DND-41 (cell line): ENCODE data around the gene FBXW8.

ENCODE experiments used
- ATAC-seq: fragments of 200-7000 bp; cut with Tn5 transposase; 3 replicates; pipeline ENCODE4 v1.9.1; 2021; ENCODE audit warnings: low read depth; ENCODE audit not compliant: insufficient read depth
- DNase-seq: peaks from one replicate; pipeline ENCODE4 v3.0.0-alpha.2; 2020
- H2AFZ ChIP-seq: 2 replicates; pipeline ENCODE4 v1.6.0; 2012; ENCODE audit warnings: low read depth, low read length
- H3K27ac ChIP-seq: 2 replicates; pipeline ENCODE4 v1.5.1; 2012; ENCODE audit warnings: low read length, inconsistent platforms
- H3K27me3 ChIP-seq: fragments of 200-600 bp; sonication (generic); 2 replicates; pipeline ENCODE4 v1.6.0; 2012; ENCODE audit warnings: low read length, mild to moderate bottlenecking, inconsistent platforms; ENCODE audit not compliant: insufficient read depth, poor library complexity
- H3K36me3 ChIP-seq: 2 replicates; pipeline ENCODE4 v1.5.1; 2012; ENCODE audit warnings: low read length, inconsistent platforms; ENCODE audit not compliant: insufficient read depth
- H3K4me1 ChIP-seq: 2 replicates; pipeline ENCODE4 v1.5.1; 2012; ENCODE audit warnings: mild to moderate bottlenecking, low read length; ENCODE audit not compliant: insufficient read depth
- H3K4me2 ChIP-seq: 2 replicates; pipeline ENCODE4 v1.6.0; 2012; ENCODE audit warnings: mild to moderate bottlenecking, moderate library complexity, low read length, inconsistent platforms; ENCODE audit not compliant: insufficient read depth
- H3K4me3 ChIP-seq, 2 experiments: fragments of 200-600 bp in 1 of 2; shearing (Covaris generic) in 1 of 2; 2 replicates each; pipeline ENCODE4 v1.5.1; 2012 to 2016; ENCODE audit warnings: inconsistent platforms in 2 of 2, low read length in 2 of 2, mild to moderate bottlenecking in 2 of 2, low read depth in 1 of 2, moderate library complexity in 1 of 2
- H3K79me2 ChIP-seq: 2 replicates; pipeline ENCODE4 v1.6.0; 2012; ENCODE audit warnings: low read length, inconsistent platforms; ENCODE audit not compliant: insufficient read depth
- H3K9ac ChIP-seq: 2 replicates; pipeline ENCODE4 v1.6.0; 2012; ENCODE audit warnings: low read depth, mild to moderate bottlenecking, inconsistent platforms, low read length, moderate library complexity
- H3K9me3 ChIP-seq: 2 replicates; pipeline ENCODE4 v1.5.1; 2012; ENCODE audit warnings: low read length, moderate library complexity, mild to moderate bottlenecking, inconsistent platforms; ENCODE audit not compliant: insufficient read depth, severe bottlenecking
- H4K20me1 ChIP-seq: 2 replicates; pipeline ENCODE4 v1.6.0; 2012; ENCODE audit warnings: low read length; ENCODE audit not compliant: insufficient read depth
- EZH2 ChIP-seq: IDR thresholded peaks from 3 replicates; pipeline ENCODE4 v1.6.1; 2012; ENCODE audit warnings: borderline replicate concordance, low read depth, mild to moderate bottlenecking, moderate library complexity, low read length, inconsistent platforms; ENCODE audit not compliant: severe bottlenecking
- TF ChIP-seq, protein P1 (sequence below): IDR thresholded peaks from 2 replicates; pipeline ENCODE4 v1.5.1; 2012; ENCODE audit warnings: borderline replicate concordance, low read length, moderate library complexity, mild to moderate bottlenecking; ENCODE audit not compliant: poor library complexity, severe bottlenecking; ENCODE audit errors: extremely low read depth

Gene FBXW8

DNA sequence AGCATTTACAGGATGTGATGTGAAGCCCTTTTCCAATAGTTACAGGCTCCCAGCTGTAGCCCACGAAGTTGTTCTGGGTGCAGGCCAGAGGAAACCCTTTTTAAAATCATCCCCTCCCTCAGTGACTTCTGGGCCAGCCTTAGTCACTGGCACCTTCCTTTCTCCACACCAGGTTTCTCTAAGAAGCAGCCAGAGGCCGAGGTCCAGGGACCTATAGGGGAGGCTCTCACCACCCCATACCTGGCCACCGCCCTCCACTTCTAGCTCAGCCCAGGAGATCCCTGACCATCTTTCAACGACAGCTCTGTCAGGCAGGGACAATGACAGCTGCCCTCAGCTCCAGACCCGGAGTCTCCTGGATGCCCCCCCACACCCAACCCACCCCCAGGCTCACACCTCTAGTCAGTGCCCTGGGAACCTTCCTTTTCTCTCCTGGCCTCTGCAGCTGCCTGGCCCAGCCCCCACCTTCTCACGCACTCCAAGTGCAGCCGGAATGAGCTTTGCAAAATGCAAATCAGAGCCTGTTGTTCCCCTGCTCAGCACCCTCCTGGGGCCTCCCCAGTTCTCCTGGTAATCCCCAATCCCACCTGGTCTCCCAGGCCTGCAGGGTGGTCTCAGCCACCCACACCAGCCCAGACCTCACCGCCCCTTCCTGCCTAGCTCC lies 141.8 kb downstream of the FBXW8 start:
- ATAC-seq: peak; percentile 29; the same call in 1 of the 3 replicates
- peaks cover 50% of the 10 kb centered on the region for H3K36me3 ChIP-seq
- H4K20me1 ChIP-seq: no peaks in the 10 kb centered on the region
- H3K4me1 ChIP-seq: no peaks in the 10 kb centered on the region
- no peak overlapping the region for H3K4me2 ChIP-seq
- H3K9ac ChIP-seq: no peak overlapping the region
- no peak overlapping the region for H2AFZ ChIP-seq
- TF ChIP-seq EZH2: no peak
- TF ChIP-seq, protein P1, sequence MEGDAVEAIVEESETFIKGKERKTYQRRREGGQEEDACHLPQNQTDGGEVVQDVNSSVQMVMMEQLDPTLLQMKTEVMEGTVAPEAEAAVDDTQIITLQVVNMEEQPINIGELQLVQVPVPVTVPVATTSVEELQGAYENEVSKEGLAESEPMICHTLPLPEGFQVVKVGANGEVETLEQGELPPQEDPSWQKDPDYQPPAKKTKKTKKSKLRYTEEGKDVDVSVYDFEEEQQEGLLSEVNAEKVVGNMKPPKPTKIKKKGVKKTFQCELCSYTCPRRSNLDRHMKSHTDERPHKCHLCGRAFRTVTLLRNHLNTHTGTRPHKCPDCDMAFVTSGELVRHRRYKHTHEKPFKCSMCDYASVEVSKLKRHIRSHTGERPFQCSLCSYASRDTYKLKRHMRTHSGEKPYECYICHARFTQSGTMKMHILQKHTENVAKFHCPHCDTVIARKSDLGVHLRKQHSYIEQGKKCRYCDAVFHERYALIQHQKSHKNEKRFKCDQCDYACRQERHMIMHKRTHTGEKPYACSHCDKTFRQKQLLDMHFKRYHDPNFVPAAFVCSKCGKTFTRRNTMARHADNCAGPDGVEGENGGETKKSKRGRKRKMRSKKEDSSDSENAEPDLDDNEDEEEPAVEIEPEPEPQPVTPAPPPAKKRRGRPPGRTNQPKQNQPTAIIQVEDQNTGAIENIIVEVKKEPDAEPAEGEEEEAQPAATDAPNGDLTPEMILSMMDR: no peak
- peak overlapping the region; percentile 55; the same call in 1 of the 2 replicates for H3K27ac ChIP-seq
- DNase-seq: no peak
- no peaks in the 10 kb centered on the region for H3K9me3 ChIP-seq
- no peaks in the 10 kb centered on the region for H3K79me2 ChIP-seq
- H3K27me3 ChIP-seq: no peaks in the 10 kb centered on the region
- no peak overlapping the region for H3K4me3 ChIP-seq

DNA sequence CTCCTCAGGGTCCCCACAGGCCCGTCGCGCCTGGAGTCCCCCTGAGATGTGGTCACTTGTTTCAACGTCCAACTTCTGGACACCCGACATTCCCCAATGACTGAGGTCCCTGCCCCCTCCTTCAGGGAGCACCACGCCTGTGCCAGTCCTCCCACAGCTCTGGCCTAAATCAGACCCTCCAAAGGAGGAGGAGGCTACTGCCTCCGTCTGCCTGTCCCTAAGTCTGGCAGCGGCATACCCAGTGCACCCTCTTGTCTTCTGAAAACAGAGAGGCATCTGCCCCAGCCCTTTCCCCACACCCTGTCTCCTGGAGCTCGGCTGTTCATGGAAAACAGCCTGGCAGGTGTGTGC lies 142.3 kb downstream of the FBXW8 start:
- H3K27ac ChIP-seq: peak overlapping the region; percentile 55
- H3K9me3 ChIP-seq: no peaks in the 10 kb centered on the region
- DNase-seq: no peak
- H3K4me1 ChIP-seq: no peaks in the 10 kb centered on the region
- H3K9ac ChIP-seq: no peak overlapping the region
- no peak overlapping the region for H2AFZ ChIP-seq
- H3K36me3 ChIP-seq: peaks cover 47% of the 10 kb centered on the region
- no peak overlapping the region for H3K4me3 ChIP-seq
- H4K20me1 ChIP-seq: no peaks in the 10 kb centered on the region
- no peak overlapping the region for H3K4me2 ChIP-seq
- TF ChIP-seq, protein P1: no peak
- no peak for TF ChIP-seq EZH2
- H3K79me2 ChIP-seq: no peaks in the 10 kb centered on the region
- no peak for ATAC-seq
- H3K27me3 ChIP-seq: no peaks in the 10 kb centered on the region

DNA sequence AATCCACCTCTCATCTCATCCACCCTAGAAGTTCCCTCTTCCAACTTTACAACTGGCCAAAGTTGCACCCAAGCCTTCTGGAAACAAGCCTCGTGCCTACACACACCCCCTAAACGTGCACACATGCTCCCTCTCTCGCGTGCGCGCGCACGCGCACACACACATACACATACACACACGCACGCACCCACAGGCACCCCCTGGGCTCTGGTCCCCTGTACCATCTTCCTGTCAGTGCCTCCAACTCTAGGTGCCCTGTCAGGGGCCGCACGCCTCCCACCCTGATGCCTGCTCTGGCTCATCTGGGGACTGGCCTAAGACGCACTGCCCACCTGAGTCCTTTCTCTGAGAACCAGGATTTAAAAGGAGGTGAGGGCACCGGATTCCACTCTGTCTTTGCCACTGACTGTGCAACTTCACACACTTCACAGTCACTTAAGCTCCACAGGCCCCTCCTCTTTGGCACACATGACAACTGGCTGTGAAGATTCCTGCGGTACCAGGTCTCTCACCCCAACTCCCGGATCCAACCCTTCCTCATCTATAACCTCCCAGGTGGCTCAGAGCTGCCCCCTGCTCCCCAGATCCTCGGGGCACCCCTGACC lies 142.9 kb downstream of the FBXW8 start:
- H2AFZ ChIP-seq: no peak overlapping the region
- H3K4me2 ChIP-seq: no peak overlapping the region
- no peaks in the 10 kb centered on the region for H3K4me1 ChIP-seq
- H3K27me3 ChIP-seq: no peaks in the 10 kb centered on the region
- no peaks in the 10 kb centered on the region for H4K20me1 ChIP-seq
- ATAC-seq: 0 out of 3 replicates have a peak, but pooled peaks have one; percentile 15
- DNase-seq: no peak
- no peak overlapping the region for H3K4me3 ChIP-seq
- TF ChIP-seq EZH2: no peak
- TF ChIP-seq, protein P1: no peak
- no peaks in the 10 kb centered on the region for H3K9me3 ChIP-seq
- H3K79me2 ChIP-seq: no peaks in the 10 kb centered on the region
- H3K9ac ChIP-seq: no peak overlapping the region
- peak overlapping the region; percentile 55; the same call in 1 of the 2 replicates for H3K27ac ChIP-seq
- peaks cover 40% of the 10 kb centered on the region for H3K36me3 ChIP-seq
